CD1c-positive myeloid dendritic cell (primary cell): ENCODE data around the gene C16orf46.
"Not testable (repeated sequence)": the region's sequence is repeated elsewhere in the genome, so short reads cannot be mapped to it uniquely, and the experiment has no call there.

ENCODE experiments used
- DNase-seq: peaks from one replicate; pipeline ENCODE4 v3.0.0-alpha.2; 2016; ENCODE audit errors: extremely low spot score

C16orf46 gene, protein sequence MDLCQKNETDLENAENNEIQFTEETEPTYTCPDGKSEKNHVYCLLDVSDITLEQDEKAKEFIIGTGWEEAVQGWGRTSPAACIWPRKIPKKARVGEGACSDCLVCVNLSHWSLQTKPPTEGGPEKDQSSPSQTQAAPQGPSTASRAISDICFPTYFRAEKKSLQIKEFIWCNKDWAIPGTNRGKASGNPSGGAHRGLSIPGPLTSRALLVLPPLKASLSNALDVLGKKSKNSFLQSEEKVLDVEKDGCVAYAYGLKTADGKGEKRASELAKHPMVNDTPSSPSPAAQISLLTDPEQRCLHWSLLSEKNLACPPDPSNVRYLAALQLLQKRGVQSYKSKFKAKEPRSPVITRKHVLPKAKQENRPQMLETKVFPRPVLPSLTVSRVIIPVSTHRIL

DNA sequence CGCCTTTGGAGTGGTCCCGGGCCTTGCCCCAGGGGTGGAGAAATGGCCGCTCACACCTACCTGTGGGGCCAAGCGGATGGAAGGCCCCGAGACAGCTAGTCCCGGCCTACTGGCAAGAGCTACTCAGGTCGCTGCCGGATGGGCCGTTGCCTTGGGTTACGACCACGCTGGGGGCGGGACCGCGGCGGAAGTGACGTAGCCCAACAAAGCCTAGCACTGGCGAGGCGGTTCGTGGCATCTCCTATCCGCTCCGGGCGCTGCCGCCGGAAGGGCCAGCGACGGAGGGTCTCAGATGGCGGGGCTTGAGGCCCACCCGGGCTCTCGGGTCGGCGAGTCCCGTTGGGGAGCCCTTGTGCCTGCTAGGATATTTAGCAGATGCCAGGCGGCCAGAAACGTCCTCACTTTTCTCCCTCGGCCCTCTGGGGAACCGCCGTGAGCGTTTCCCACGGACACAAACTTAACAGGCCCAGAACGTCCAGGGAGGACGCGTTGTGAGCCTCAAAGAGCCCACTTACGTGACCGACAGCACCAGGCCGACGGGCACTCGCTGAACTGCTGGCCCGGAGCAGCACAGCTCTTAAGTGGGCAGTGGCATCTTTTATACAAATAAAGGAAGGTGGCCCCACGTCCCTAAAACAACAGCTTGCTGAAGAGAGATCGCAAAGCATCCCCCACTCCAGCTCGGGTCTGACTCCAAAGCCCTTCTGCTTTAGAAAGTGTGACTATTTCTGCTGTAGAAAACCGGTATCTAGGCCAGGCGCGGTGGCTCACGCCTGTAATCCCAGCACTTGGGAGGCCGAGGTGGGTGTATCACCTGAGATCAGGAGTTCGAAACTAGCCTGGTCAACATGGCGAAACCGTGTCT lies at the start of gene C16orf46:
Gene C16orf46 (minus strand): TSS at position 163 of the 865 bp plus-strand sequence. CDS start 13,283 bp downstream, outside the sequence.
- DNase-seq = peak; percentile 97

DNA sequence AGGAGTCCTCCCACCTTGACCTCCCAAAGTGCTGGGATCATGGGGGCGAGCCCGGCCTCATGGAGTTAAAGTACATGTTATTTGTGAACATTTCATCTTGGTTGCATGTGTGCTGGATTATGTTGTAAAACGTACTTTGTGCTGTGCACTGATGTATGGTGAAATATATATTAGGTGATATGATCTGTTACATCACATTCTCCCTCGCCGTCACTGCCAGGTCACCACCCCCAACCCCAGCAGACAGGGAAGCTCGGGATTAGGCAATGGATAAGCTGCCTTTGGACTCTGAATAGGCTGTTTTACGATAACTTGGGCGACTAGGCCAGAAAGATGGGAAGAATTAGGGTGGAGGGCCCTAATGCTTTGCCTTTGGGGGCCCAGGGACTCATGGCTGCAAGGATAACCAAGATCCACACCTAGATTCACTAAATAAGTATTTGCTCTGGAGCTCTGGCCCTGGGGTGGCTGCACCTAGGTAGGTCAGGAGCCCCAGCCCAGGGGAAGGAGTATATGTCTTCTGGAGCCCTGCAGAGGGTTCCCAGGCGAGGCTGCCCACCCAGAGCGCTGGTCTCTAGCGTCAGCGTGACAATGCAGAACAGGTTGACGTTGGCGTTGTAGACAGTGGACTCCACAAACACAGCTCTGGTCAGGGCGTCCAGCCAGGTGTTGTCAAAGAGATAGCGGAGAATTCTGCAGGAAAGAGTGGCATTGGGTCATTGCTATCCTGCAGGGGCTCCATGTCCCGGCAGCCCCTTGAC lies 46.2 kb upstream of the C16orf46 start:
- no peak for DNase-seq

DNA sequence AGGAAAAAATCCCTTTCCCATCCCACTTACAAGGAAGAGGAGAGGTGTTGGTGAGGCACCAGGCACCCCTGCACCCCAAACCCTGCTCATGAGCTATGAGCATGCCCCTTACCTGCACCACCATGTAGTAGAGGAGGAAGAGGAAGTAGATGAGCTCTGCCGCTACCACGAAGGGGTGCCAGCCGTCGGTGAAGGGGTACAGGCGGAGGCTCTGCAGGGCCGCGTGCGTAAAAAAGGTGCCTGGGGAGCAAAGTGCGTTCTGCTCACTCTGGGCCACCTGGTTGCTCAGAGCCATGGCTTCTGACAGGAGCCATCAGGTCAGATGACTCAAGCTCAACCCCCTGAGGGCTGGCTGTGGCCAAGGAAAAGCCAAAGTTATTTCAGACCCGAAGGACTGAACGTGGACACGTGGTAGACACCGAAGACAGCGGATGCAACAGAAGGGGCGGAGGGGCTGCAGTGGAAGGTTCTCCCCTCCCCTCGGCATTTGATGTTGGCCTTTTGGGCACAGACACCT lies 44.5 kb upstream of the C16orf46 start:
- no peak for DNase-seq

DNA sequence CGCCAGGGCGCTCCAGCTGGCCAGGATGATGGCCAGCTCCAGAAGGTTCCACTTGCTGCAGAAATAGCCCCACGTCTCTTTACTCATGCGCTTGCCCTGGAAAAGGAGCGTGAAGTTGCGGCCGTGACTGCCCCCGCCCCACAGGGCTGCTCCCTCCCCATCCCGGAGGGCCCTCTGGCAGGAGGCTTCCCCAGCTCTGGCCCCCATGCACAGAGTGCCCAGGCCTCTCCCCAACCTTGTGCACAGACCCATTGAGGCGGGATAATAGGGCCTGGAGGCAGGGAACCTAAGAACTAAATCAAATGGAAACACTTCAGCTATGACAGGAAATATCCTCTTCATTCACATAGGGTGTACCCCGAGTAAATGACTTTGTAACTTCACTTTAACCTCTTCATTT lies 40.4 kb upstream of the C16orf46 start:
- DNase-seq = no peak

DNA sequence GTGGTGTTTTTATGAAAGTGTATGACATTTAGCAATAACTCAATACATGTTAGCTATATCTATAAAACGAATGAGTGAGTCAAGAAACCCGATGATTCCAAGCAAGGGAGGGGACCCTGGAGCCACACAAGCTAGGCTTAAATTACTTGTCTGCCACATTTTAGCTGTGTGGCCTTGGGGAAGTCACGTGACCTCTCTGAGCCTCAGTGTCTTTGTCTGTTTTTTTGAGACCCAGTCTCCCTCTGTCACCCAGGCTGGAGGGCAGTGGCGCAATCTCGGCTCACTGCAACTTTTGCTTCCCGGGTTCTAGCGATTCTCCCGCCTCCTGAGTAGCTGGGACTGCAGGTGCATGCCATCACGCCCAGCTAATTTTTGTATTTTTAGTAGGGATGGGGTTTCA lies 39.2 kb upstream of the C16orf46 start:
- no peak for DNase-seq

DNA sequence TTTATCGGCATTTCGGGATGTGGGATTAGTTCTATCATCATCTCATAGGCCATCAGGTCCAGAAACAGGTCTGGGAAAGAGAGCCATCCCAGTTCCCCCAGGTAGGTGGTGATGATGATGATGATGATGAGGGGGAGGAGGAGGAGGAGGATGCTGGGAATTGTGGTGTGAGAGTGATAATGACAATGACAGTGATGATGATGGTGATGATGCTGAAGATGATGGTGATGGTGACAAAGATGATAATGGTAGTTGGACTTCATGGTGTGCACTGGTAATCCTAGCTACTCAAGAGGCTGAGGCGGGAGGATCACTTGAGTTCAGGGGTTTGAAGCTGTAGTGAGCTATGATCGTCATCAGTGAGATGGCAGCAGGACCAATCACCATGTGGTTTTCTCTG lies 35.4 kb upstream of the C16orf46 start:
- DNase-seq = no peak

DNA sequence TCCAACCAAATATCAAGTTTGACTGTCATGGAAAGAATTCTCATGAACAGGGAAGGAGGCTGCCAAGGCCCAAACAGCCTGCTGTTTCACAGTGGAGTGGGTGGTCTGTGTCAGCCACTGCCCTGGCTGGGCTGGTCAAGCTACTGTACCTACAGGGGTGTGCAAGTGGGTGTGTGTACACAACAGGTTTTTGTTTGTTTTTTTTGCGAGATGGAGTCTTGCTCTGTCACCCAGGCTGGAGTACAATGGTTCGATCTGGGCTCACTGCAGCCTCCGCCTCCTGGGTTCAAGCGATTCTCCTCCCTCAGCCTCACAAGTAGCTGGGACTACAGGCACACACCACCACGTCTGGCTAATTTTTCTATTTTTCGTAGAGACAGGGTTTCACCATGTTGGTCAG lies 32.2 kb upstream of the C16orf46 start:
- not testable (repeated sequence) for DNase-seq

DNA sequence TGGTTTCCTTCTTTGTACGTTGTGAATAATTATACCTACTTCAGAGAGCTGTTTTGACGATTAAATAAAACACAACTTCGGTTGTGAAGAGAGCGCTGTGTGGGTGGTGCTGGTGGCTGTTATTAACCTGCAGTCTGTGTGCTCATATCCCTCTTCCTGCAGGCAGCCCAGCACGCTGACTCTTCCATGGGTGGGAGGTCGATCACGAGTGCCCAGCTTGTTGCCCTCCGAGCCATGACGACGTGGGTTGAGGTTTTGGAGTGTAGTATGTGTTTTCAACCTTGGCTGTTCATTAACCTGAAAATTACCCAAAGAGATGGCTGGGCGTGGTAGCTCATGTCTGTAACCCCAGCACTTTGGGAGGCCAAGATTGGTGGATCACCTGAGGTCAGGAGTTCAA lies 30.5 kb upstream of the C16orf46 start:
- no peak for DNase-seq

DNA sequence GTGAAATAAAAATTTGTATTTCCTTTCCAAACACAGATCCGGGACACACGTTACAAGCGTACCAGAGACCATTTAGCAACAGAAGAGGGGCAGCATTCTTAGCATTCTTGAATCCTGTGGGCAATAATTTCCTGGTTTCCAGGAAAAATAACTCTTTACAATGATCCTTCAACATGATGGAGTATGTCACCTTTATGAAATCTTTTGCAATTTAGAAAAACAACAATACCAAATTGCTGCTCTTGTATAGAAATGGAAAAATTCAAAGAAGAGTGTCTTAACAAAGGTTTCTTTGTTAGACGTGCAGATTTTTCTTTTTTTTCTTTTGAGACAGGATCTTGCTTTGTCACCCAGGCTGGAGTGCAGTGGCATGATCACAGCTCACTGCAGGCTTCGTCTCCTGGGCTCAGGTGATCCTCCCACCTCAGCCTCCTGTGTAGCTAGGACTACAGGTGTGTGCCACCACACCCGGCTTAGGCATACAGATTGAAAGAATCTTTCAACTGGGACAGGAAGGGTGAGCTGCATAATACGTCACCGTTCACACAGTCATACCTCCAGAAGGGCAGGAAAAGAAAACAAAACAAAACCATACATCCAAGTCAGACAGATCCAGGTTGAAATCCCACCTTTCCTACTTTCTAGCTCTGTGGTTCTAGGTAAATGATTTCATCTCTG lies 29.9 kb upstream of the C16orf46 start:
- no peak for DNase-seq

DNA sequence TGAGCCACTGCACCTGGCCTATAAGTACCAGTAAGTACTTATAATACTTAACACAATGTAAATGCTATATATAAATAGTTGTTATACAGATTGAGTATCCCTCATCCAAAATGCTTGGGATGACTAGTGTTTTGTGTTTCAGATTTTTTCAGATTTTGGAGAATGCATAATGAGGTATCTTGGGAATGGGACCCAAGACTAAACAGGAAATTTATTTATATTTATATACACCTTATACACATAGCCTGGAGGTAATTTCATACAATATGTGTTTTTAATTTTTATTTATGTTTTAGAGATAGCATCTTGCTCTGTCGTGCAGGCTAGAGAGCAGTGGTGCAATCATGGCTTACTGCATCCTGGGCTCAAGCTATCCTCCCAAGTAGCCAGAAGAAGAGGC lies 28.9 kb upstream of the C16orf46 start:
- DNase-seq = no peak

DNA sequence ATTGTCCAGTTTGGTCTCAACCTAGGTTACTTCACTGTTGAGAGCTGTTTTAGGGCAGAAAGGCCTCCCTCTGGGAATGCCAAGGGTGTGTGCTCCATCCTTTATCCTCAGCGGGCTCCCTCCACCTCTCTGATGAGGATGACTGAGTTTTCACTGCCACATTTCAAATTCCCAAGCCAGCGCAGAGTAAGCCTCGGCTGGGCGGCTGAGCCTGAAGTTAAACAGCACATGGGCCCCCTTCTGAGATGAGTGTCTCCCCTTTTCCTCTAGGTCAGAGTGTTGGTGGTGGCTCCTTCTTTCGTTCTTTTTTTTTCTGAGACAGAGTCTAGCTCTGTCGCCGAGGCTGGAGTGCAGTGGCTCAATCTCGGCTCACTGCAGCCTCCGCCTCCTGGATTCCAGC lies 24.7 kb upstream of the C16orf46 start:
- no peak for DNase-seq

DNA sequence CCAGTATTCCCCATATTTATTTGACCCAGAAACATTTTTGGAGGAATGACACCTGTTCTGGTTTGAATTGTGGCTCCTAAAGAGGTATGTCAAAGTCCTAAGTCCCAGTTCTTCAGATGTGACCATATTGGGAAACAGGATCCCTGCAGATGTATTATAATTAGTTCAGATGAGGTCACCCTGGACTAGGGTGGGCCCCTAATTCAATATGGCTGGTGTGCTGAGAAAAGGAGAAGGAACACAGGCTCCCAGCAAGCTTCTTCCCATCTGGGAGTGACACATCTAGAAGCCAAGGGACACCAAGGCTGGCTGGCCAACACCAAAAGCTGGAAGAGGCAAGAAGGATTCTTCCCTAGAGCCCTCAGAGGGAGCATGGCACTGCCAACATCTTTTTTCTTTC lies 22.9 kb upstream of the C16orf46 start:
- DNase-seq = no peak

DNA sequence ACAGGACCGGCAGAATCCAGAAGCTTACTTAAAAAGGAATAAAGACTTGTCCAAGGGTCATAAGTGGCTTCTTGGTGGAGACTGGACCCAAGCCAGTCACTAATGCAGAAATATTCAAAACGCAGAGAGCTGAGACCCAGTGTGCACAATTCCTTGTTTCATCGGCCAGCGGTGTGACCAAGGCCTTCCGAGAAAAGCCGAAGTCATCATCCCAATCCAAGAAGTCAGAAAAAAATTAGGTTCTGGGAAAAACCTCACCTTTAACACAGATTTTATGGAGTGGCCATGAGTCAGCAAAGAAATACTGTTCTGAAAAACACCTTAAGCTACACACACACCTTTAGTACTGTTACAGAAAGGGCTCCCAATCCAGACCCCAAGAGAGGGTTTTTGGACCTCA lies 20.2 kb upstream of the C16orf46 start:
- no peak for DNase-seq

DNA sequence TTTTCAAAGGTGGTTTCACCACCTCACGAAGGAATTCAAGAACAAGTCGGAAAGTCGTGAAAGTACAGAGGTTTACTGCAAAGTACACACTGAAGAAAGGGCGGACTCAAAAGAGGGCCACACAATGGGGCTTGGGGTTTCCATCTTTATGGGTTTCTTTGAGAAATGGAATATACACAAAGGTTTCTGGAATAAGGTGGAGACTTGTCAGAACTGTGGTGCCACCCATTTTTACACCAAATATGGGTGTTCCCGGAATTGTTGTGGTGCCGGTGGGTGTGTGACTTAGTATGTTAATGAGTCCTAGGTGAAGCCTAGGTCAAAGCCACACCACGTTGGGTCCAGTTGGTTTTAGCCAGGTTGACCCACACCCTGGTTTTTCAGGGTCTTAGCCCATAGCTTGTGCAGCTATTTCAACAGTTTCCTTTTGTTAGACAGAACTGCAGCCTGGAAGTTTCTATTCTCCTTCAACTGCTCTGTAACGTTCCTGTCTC lies 19.7 kb upstream of the C16orf46 start:
- no peak for DNase-seq

DNA sequence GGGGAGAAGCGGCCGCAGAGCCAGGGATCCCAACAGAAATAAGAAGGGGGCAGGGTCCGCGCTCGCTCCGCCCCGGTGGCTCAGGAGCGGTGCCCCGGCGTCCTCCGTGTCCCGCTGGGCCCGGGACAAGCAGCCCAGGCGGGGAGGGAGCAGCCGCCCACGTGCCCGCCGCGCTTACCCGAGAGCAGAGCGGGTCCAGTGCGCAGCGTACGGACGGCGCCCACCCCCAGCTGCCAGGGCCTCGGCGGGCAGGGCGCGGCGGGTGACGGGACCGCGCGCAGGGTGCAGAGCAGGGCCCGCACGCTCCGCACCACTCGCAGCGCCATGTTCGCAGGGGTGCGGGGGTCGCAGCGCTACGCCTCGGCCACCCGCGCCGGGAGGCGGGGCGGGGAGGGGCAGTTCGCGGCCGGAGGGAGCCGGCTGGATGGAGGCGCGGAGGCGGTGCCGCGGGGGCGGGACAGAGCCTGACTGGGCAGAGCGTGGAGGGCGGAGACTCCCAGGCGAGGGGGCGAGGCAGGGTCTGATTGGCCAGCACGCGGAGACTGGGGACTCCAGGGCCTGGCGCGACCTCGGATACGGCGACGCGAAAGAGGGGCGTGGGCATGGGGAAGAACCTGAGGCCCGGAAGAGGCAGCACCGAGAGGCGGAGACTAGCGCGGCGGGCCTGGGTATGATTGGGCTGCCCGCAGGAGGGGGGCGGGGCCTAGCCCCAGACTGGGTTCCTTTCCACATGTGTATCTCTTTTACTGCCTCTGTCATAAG lies 19.1 kb upstream of the C16orf46 start, which contains the start of gene GCSH:
Gene GCSH (minus strand): TSS at position 443 of the 762 bp plus-strand sequence. CDS start 117 bp downstream, at position 326.
- DNase-seq = peak; percentile 98

DNA sequence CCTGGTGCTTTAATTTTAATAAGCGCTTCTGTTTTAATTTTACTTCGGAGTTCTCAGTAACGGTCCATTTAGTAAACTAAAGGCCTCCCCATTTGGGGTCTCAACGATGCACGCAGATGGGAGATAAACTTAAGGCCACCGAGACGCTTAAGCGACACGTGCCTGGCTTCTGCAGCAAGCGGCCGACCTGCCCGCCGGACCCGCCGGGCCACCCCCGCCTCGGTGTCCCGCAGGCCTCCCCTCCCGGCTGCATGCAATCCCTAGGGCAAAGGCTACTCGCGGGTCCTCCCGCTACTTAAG lies 18.6 kb upstream of the C16orf46 start:
- no peak for DNase-seq

DNA sequence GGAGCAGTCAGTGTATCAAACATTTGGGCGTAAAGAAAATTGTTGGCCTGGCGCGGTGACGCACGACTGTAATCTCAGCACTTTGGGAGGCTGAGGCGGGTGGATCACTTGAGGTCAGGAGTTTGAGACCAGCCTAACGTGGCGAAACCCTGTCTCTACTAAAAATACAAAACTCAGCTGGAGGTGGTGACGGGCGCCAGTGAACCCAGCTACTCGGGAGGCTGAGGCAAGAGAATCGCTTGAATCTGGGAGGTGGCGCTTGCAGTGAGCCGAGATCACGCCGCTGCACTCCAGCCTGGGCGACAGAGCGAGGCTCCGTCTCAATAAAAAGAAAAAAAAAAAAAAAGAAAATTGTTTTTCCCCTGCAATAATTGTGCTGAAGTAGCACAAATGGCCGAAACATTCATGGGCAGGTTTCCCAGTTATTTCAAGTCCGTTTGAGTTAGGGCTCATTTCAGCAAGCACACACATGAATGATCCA lies 17.8 kb upstream of the C16orf46 start:
- no peak for DNase-seq

DNA sequence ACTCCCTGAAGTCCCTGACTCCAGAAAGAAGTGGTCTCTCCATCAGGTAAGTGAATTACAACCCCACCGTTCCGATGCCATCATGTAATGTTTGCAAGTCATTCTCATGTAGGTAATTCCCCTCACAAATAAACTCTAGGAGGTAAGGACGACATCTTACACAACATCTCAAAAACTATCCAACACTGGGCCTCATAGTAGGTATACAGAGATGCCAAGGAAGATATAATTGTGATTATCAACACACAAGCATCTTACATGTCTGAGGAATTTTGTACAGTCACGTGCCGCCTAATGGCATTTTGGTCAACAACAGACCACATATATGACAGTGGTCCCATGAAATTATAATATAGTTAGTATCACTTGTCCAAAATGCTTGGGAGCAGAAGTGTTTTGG lies 11.8 kb upstream of the C16orf46 start:
- DNase-seq = no peak

DNA sequence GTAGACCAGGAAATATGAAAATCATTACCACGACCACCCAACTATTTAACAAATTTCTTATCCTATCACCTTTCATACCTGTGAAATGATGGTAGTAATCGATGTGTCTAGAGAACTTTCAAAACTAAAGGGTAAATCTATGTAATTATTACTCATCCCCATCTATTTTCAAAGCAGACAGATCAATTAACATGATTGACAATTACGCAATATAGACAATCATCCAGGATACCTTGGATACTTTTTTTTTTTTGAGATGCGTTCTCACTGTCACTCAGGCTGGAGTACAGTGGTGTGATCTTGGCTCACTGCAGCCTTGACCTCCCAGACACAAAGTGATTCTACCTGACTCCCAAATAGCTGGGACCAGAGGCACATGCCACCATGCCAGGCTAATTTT lies 4.0 kb upstream of the C16orf46 start:
- no peak for DNase-seq

DNA sequence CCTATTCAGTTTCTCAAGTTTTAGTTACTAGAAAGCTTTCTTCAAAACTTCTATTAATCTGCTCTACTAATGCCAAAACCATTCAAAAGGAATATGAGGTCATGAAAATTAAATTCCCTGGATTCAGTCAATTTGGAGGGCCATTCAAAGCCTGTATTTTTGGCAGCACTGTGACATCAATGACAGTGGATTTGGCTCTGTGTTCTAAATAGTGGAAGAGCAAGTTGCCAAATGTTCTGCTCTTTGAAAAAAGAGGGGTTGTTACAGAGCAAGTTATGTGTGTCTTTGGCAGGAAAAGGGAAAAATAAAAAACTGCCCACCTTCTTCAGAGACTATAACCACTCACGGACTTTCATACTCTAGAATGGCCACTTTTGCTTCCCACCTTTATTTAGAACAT lies 3.2 kb upstream of the C16orf46 start:
- DNase-seq = no peak
